Activated T-helper 1 cell treated with anti-CD3 and anti-CD28 coated beads, Interleukin-2, amount 50 U/mL, for 16 hours (primary cell): Measurements from ENCODE around the gene SLC29A3.
"Not testable (repeated sequence)": the region's sequence is repeated elsewhere in the genome, so short reads cannot be mapped to it uniquely, and the experiment has no call there.

Source experiments
- DNase-seq, 2 donors: peaks; one replicate each; pipeline ENCODE4 v3.0.0-alpha.2; 2020; ENCODE audit warnings: low read depth in 1 of 2, low spot score in 1 of 2

The SLC29A3 gene

GRCh38 chr10:71283876-71284275, 35.2 kb upstream of the SLC29A3 start:
- no peak for DNase-seq

- DNase-seq = no peak
Measured at GRCh38 chr10:71284544-71285179, 34.4 kb upstream of the SLC29A3 start.

- no peak for DNase-seq
Measured at GRCh38 chr10:71285180-71285545, 33.9 kb upstream of the SLC29A3 start.

- no peak for DNase-seq
Measured at GRCh38 chr10:71285986-71286385, 33.1 kb upstream of the SLC29A3 start.

GRCh38 chr10:71286521-71287294, 32.4 kb upstream of the SLC29A3 start:
- DNase-seq = no peak

- no peak for DNase-seq
Measured at GRCh38 chr10:71287456-71287855, 31.6 kb upstream of the SLC29A3 start.

- no peak for DNase-seq
Measured at GRCh38 chr10:71288461-71288860, 30.6 kb upstream of the SLC29A3 start.

GRCh38 chr10:71289421-71290130, 29.5 kb upstream of the SLC29A3 start:
- no peak for DNase-seq

GRCh38 chr10:71290331-71290730, 28.7 kb upstream of the SLC29A3 start:
- DNase-seq = no peak

GRCh38 chr10:71290806-71291527, 28.1 kb upstream of the SLC29A3 start:
- no peak for DNase-seq

GRCh38 chr10:71291528-71291900, 27.5 kb upstream of the SLC29A3 start:
- DNase-seq = no peak

GRCh38 chr10:71292624-71293445, 26.2 kb upstream of the SLC29A3 start:
- no peak for DNase-seq

GRCh38 chr10:71293446-71294084, 25.5 kb upstream of the SLC29A3 start:
- DNase-seq = no peak

- no peak for DNase-seq
Measured at GRCh38 chr10:71294091-71294561, 24.9 kb upstream of the SLC29A3 start.

GRCh38 chr10:71294856-71295255, 24.2 kb upstream of the SLC29A3 start:
- DNase-seq = no peak

- DNase-seq = no peak
Measured at GRCh38 chr10:71295641-71296040, 23.4 kb upstream of the SLC29A3 start.

GRCh38 chr10:71296086-71296485, 23.0 kb upstream of the SLC29A3 start:
- DNase-seq = no peak

GRCh38 chr10:71296811-71297210, 22.2 kb upstream of the SLC29A3 start:
- not testable (repeated sequence) for DNase-seq

GRCh38 chr10:71297343-71297742, 21.7 kb upstream of the SLC29A3 start:
- no peak for DNase-seq
